OCI-LY1 (cell line): ENCODE measurements around the gene ZDHHC11B.

Source experiments
- H2AFZ ChIP-seq: fragments of 200-600 bp; sonication (generic), shearing (Covaris generic); 2 replicates; pipeline ENCODE4 v1.6.0; 2014; ENCODE audit warnings: antibody characterized with exemption, mild to moderate bottlenecking, low read length
- H3F3A ChIP-seq: fragments of 200-600 bp; sonication (generic), shearing (Covaris generic); 2 replicates; pipeline ENCODE4 v1.6.0; 2014; ENCODE audit warnings: mild to moderate bottlenecking, antibody characterized with exemption, low read length, moderate library complexity; ENCODE audit not compliant: insufficient read depth
- H3K27ac ChIP-seq: fragments of 200-600 bp; sonication (generic); 2 replicates; pipeline ENCODE4 v1.5.1; 2014; ENCODE audit warnings: low read length, mixed run types, mild to moderate bottlenecking, low read depth; ENCODE audit not compliant: poor library complexity, severe bottlenecking
- H3K27me3 ChIP-seq: fragments of 200-600 bp; sonication (generic); 2 replicates; pipeline ENCODE4 v1.6.0; 2014; ENCODE audit warnings: antibody characterized with exemption, mild to moderate bottlenecking, low read length, moderate library complexity; ENCODE audit not compliant: insufficient read depth
- H3K36me3 ChIP-seq: fragments of 200-600 bp; sonication (generic); 2 replicates; pipeline ENCODE4 v1.6.1; 2014; ENCODE audit warnings: mild to moderate bottlenecking, antibody characterized with exemption, low read length, moderate library complexity, mixed read lengths; ENCODE audit not compliant: insufficient read depth
- H3K4me1 ChIP-seq: fragments of 200-600 bp; sonication (generic); 2 replicates; pipeline ENCODE4 v1.5.1; 2014; ENCODE audit warnings: mild to moderate bottlenecking, low read length, moderate library complexity; ENCODE audit not compliant: insufficient read depth, severe bottlenecking
- H3K4me2 ChIP-seq: fragments of 200-600 bp; sonication (generic), shearing (Covaris generic); 2 replicates; pipeline ENCODE4 v1.6.1; 2014; ENCODE audit warnings: low read length
- H3K4me3 ChIP-seq: fragments of 200-600 bp; sonication (generic); 2 replicates; pipeline ENCODE4 v1.5.1; 2014; ENCODE audit warnings: low read length, low read depth, mild to moderate bottlenecking, mixed read lengths; ENCODE audit not compliant: poor library complexity, severe bottlenecking
- H3K79me2 ChIP-seq: fragments of 200-600 bp; shearing (Covaris generic); 2 replicates; pipeline ENCODE4 v1.6.1; 2016; ENCODE audit warnings: mixed run types, low read length, mixed read lengths; ENCODE audit not compliant: insufficient read depth
- H3K9ac ChIP-seq: fragments of 200-600 bp; sonication (generic), shearing (Covaris generic); 2 replicates; pipeline ENCODE4 v1.6.1; 2014; ENCODE audit warnings: mild to moderate bottlenecking, low read length, mixed read lengths
- H3K9me2 ChIP-seq: fragments of 200-600 bp; sonication (generic), shearing (Covaris generic); 2 replicates; pipeline ENCODE4 v1.6.1; 2014; ENCODE audit warnings: low read depth, mild to moderate bottlenecking, low read length, mixed read lengths
- H3K9me3 ChIP-seq: fragments of 200-600 bp; shearing (Covaris generic); 2 replicates; pipeline ENCODE4 v1.6.1; 2014; ENCODE audit warnings: low read length, mixed read lengths
- H4K20me1 ChIP-seq: fragments of 200-600 bp; sonication (generic), shearing (Covaris generic); 2 replicates; pipeline ENCODE4 v1.6.0; 2016; ENCODE audit warnings: mild to moderate bottlenecking, low read length; ENCODE audit not compliant: insufficient read depth
- CTCF ChIP-seq: fragments of 200-600 bp; sonication (generic), shearing (Covaris generic); IDR thresholded peaks from 2 replicates; pipeline ENCODE4 v1.5.1; 2017; ENCODE audit warnings: mild to moderate bottlenecking, antibody characterized with exemption, low read length, moderate library complexity, mixed read lengths
- EZH2 ChIP-seq: fragments of 200-600 bp; sonication (generic), shearing (Covaris generic); IDR thresholded peaks from 2 replicates; pipeline ENCODE4 v1.8.0; 2017; ENCODE audit warnings: borderline replicate concordance, mixed run types, mild to moderate bottlenecking, antibody characterized with exemption, low read length, moderate library complexity, mixed read lengths

Gene ZDHHC11B

DNA sequence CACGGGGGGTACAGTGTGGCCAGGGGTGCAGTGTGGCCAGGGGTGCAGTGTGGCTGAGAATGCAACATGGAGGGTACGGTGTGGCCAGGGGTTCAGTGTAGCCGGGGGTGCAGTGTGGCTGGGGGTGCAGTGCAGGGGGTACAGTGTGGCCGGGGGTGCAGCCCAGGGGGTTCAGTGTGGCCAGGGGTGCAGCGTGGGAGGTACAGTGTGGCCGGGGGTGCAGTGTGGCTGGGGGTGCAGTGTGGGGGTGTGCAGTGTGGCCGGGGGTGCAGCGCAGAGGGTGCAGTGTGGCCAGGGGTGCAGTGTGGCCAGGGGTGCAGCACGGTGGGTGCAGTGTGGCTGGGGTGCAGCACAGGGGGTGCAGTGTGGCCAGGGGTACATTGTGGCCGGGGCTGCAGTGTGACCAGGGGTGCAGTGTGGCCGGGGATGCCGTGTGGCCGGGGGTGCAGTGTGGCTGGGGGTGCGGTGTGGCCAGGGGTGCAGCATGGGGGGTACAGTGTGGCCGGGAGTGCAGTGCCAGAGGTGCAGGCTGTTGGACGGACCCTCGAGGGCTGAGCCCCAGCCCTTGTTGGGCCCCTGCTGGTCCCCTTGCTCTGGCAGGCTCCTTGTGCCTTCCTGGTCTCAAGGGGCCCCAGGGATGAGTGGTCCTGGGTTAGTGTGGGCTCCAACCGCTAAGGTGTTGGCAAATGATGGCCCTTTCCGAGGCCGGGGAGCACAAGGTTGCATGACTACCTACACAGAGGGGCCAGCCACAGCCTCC lies 109.2 kb downstream of the ZDHHC11B start:
- Histone ChIP-seq H3K9me2 (no peaks in the 10 kb centered on the region), H4K20me1 (no peaks in the 10 kb centered on the region)
- no peak for TF ChIP-seq CTCF
- no peak for TF ChIP-seq EZH2

GRCh38 chr5:674630-675011 lies 109.9 kb downstream of the ZDHHC11B start:
- Histone ChIP-seq H3K4me3 (no peak overlapping the region), H3K9me2 (no peaks in the 10 kb centered on the region), H2AFZ (no peak overlapping the region), H3K9ac (no peak overlapping the region), H3K4me1 (no peaks in the 10 kb centered on the region), H3K79me2 (no peaks in the 10 kb centered on the region), H3K4me2 (no peak overlapping the region), H3K9me3 (no peaks in the 10 kb centered on the region), H3K36me3 (no peaks in the 10 kb centered on the region), H3K27ac (no peak overlapping the region), H4K20me1 (no peaks in the 10 kb centered on the region), H3F3A (no peaks in the 10 kb centered on the region), H3K27me3 (no peaks in the 10 kb centered on the region)
- TF ChIP-seq CTCF (no peak), EZH2 (no peak)

More for the DNA sequence above, 109.2 kb downstream of the ZDHHC11B start:
- Histone ChIP-seq H3K4me3 (no peak overlapping the region), H3K4me2 (no peak overlapping the region), H3K9ac (no peak overlapping the region), H3K9me3 (no peaks in the 10 kb centered on the region), H3K27ac (no peak overlapping the region), H3K79me2 (no peaks in the 10 kb centered on the region), H3F3A (no peaks in the 10 kb centered on the region), H2AFZ (no peak overlapping the region), H3K36me3 (no peaks in the 10 kb centered on the region), H3K4me1 (no peaks in the 10 kb centered on the region), H3K27me3 (no peaks in the 10 kb centered on the region)

DNA sequence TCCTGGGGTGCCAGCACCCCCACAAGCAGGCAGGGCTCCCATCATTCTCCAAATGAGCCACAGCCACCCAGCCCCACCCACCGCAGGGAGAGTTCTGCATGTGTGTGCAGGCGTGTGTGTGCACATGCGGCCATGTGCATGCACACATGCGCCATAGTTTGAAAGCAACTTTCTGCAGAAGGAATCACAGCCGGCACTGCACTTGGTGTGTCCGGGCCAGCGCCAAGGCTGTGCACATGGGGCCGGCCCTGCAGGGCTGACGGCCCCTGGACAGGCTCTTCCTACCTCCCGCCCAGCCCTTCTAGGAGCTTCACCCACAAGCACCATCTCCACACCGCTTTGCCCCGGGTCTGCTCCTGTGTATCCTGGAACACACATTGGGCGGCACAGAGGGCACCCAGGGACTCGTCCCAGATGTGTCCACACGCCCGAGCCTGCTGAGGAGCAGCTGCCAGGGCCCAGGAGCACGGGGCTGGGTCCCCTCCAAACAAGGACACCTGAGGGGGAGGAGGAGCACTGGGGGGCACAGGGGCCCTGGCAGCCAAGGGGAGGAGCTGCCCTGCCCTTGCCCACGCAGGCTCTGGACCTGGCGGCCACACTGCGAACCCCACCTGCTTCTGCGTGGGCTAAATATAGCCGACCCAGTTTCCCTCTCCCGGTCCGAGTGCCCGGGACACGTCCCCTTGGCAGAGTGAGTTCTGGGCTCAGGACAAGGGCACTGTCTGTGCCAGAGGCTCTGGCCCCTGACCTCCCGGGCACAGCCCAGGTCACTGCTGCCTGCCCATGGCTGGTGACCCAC lies 110.5 kb downstream of the ZDHHC11B start:
- H3K27me3 ChIP-seq, result no peaks in the 10 kb centered on the region
- H3K4me2 ChIP-seq, result no peak overlapping the region
- H2AFZ ChIP-seq, result no peak overlapping the region
- no peak overlapping the region for H3K9ac ChIP-seq
- no peak overlapping the region for H3K4me3 ChIP-seq
- no peaks in the 10 kb centered on the region for H3F3A ChIP-seq
- H3K36me3 ChIP-seq, result no peaks in the 10 kb centered on the region
- H3K9me3 ChIP-seq, result no peaks in the 10 kb centered on the region
- H3K79me2 ChIP-seq, result no peaks in the 10 kb centered on the region
- H4K20me1 ChIP-seq, result no peaks in the 10 kb centered on the region
- TF ChIP-seq EZH2, result no peak
- TF ChIP-seq CTCF, result no peak
- no peaks in the 10 kb centered on the region for H3K4me1 ChIP-seq
- H3K27ac ChIP-seq, result no peak overlapping the region
- no peaks in the 10 kb centered on the region for H3K9me2 ChIP-seq
